Eye (tissue), 1 donor: ENCODE measurements around the gene HELQ.
"Not testable (repeated sequence)": the region's sequence is repeated elsewhere in the genome, so short reads cannot be mapped to it uniquely, and the experiment has no call there.

ENCODE experiments used
- DNase-seq: peaks from one replicate; pipeline ENCODE4 v3.0.0-alpha.2; 2015

HELQ gene

DNA sequence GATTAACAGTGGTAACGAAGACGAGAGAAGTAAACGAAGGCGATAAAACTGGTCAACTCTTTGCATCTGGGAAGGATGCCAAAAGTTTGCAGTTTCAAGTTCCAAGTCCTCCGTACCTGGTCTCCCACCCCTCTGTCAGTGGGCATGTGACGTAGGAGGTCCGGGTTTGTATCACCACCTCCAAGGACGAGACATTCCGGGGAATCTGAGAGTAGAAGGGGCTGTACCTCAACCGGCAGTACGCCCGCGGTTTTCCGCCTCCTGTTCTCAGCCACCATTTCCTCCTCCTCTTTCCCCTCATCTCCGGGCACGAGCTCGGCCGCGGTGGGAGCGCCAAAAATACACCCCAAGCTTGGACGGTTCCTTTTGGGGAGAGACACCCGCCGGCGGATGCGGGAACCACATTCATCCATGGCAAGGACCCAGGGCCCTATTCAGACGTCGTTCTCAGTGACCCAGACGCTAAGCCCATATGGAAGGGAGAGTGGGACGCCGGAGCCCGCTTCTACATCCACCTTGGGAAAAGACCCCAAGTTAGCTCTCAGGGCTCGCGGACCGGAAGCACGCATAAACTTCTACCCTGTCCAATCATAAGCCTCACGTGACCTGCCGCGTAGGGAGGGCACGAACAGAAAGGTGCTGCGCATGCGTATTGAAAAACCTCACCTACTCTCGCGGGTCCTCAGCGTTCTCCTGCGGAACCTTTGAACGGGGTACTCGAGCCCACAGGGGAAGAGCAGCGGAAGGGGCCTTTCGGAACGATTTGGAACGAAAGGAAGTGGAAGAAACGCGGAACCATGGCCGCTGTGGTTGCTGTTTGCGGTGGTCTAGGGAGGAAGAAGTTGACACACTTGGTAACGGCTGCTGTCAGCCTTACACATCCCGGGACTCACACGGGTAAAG is at the start of gene HELQ, which contains the start of gene MRPS18C:
TSS of gene HELQ (minus strand) at position 543 of the 903 bp plus-strand sequence. CDS start at position 413, 130 bp downstream.
TSS of gene MRPS18C (plus strand) at position 778 of the 903 bp plus-strand sequence. CDS start at position 798, 20 bp downstream.
- peak; percentile 99 for DNase-seq

DNA sequence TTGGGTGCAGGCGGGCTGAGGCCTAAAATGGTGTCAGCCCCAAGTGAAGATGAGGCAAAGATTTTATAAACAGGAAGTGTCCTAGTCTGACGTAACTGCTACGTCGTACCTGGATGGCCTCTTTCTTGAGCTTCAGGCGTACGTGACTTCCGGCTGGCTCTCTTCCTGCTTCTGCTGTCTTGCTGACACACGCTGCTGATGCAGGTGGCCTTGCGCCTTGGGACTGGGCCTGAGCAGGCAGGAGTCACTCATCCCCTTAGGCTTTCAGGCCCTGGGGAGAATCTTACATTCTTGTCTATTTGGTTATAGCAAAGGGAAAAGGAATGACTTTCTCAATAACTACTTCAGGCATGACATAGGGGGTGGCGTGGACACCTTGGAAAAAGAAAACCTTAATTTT is 49.4 kb upstream of the HELQ start:
- DNase-seq, result no peak

- no peak for DNase-seq
These were observed 48.9 kb upstream of the HELQ start for GRCh38 chr4:83504503-83504902.

- no peak for DNase-seq
These were observed 48.4 kb upstream of the HELQ start for GRCh38 chr4:83503974-83504373.

DNA sequence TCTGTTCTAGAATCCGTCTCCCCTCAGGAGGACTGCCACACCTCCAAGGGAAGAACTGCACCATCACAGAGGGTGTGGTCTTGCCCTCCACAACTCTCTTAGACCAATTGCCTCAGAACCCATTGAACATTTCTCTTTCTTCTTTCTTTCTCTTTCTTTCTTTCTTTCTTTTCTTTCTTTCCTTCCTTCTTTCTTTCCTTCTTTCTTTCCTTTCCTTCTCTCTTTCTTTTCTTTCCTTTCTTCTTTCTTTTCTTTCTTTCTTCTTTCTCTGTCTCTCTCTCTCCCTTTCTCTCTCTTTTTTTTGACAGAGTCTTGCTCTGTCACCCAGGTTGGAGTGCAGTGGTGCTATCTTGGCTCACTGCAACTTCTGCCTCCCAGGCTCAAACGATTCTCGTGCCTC is 46.0 kb upstream of the HELQ start:
- not testable (repeated sequence) for DNase-seq

DNA sequence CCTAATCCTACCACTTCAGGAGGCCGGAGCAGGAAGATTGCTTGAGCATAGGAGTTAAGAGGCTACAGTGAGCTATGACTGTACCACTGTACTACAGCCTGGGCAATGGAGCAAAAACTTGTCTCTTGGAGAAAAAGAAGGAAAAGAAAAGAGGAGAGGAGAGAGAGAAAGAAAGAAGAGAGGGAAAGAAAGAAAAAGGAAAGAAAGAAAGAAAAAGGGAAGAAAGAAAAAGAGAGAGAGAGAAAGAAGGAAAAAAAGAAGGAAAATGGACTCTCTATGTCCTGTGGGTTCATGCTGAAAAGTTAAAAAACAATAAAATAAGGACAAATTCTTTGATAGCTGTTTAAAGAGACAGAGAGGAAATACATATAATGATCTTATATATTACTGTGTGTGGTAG is 42.6 kb upstream of the HELQ start:
- no peak for DNase-seq

DNA sequence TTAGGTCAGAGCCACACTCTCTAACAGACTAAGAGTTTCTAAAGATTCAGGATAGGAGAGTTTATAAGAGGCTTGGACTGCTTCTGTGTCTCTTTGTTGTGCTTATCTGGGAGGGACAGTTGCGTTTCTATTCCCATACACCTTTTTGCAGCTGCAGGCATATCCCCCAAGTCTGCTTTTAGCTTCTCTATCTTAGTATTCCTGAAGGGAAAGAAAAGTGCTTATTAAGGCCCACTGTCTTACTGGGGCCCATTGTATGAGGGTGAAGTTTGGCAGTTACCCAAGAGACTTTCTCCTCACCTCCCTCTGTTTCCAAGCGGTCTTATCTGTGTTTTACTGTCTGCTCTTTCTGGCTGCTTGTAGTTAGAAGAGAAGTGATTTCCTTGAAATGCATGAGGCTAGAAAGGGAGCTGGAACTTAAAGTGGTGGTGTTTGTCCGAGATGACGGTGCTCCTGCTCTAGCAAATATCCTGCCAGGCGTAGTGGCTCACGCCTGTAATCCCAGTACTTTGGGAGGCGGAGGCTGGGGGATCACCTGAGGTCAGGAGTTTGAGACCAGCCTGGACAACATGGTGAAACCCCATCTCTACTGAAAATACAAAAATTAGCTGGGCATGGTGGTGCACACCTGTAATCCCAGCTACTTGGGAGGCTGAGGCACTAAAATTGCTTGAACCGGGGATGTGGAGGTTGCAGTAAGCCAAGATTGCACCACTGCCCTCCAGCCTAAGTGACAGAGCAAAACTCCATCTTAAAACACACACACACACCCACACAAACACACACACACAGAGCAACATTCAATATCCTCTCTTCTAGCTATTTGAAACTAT is 40.7 kb upstream of the HELQ start:
- not testable (repeated sequence) for DNase-seq

GRCh38 chr4:83490876-83491450 is 35.3 kb upstream of the HELQ start:
- peak; percentile 24 for DNase-seq

DNA sequence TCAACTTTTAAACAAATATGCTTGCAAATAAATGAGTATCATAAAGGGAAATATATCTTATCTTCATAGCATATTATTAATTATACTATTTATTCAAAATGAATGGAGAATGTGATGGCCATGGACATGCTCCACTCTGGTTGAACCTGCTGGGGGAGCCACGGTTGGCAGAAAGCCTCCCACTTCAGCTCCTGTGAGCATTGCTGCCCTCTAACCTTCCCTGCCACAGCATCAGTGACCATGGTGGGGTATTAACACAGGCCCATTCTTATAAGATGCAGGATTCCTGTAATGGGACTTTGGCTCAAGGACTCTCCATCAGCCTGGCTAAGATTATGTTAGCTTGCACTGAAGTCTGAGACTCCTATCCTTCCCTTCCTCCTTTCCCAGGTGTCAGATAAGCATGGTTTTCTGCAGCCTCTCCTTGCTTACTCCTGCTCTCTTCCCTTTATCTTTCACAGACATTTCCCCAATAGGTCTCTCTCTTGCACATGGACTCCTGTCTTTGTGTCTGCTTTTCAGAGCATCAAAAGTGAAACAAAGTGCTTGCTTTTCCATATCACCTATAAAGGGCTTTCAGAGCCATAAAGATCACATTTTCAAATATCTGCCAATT is 34.2 kb upstream of the HELQ start:
- DNase-seq, result no peak

DNA sequence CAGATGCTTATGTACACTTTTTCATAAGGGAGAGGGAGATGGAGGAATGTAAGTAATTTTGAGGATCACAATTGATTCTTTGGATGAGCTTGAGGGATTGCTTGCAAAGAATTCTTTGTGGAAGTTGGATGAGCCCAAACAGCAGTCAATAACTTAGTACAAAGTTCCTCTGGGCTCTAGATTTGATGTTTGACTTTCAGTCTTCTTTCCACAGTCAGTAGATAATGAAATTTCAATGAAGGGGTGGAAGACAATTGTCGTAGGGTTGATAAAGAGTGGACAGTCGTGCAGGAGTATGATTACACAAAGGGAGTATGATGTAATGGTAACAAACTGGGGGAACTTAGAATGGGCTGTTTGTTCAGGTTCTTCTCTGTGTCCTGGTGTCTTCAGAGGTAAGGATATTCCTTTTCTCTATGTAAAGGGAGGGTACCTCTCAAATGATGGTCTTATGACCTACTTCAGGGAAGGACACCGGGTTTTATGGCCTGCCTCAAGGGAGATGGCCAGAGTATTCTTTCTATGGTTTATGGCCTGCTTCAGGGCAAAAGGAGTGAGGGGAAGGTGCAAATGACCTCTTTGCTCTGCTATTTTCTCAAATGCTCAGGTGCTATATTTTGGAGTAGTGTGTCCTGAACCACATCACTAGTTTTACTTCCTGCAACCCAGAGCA is 31.0 kb upstream of the HELQ start:
- no peak for DNase-seq

- peak; percentile 98 for DNase-seq
These were observed 29.2 kb upstream of the HELQ start, which contains the start of gene ABRAXAS1 for GRCh38 chr4:83484500-83485461. ABRAXAS1 (minus strand) TSS chr4:83485100; CDS start chr4:83485072, 28 bp downstream.

DNA sequence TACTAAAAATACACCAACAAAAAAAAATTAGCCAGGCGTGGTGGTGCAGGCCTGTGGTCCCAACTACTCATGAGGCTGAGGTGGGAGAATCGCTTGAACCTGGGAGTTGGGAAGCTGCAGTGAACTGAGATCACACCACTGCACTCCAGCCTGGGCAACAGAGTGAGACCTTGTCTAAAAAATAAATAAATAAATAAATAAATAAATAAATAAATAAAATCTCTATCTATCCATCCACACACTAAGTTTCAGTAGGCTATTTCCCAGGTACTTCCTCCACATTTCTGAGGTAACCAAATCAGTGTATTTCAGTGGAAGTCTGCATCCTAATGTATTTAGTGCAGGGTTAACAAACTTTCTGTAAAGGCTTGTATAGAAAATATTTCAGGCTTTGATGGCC is 18.3 kb upstream of the HELQ start:
- no peak for DNase-seq

DNA sequence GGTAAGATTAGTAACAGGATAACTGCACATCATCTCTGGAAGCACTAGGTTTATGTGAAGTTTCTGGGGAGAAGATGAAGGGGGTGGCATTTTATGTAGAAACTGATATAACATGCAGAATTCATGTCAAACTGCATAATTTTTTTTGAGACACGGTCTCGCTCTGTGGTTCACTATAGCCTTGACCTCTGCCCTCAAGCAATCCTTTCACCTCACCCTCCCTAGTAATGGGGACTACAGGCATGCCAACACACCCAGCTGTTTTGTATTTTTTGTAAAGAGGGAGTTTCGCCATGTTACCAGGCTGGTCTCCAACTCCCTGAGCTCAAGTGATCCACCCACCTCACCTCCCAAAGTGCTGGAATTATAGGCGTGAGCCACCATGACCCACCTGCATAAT is 17.8 kb upstream of the HELQ start:
- DNase-seq, result no peak

DNA sequence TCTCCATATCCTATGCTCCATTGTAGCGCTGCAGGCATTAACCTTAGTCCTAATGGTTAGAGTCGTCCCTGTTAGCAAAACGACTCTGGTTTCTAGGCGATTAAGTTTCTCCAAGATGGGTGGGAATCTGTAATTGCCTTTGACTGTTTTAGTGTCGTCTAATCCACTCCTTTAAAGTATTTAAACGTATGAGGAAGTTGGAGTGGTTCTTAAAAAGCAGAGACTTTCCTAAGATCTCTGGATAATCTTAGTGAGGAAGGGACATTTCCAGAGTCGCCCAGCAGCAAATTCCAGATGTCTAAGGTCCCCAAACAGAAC is 520 bp upstream of the HELQ start:
- DNase-seq, result no peak

- peak; percentile 23 for DNase-seq
These were observed 937 bp downstream of the HELQ start for GRCh38 chr4:83454686-83455085.

- DNase-seq, result no peak
These were observed 6.6 kb downstream of the HELQ start for GRCh38 chr4:83449009-83449408.

GRCh38 chr4:83440899-83441298 is 14.7 kb downstream of the HELQ start:
- DNase-seq, result no peak

DNA sequence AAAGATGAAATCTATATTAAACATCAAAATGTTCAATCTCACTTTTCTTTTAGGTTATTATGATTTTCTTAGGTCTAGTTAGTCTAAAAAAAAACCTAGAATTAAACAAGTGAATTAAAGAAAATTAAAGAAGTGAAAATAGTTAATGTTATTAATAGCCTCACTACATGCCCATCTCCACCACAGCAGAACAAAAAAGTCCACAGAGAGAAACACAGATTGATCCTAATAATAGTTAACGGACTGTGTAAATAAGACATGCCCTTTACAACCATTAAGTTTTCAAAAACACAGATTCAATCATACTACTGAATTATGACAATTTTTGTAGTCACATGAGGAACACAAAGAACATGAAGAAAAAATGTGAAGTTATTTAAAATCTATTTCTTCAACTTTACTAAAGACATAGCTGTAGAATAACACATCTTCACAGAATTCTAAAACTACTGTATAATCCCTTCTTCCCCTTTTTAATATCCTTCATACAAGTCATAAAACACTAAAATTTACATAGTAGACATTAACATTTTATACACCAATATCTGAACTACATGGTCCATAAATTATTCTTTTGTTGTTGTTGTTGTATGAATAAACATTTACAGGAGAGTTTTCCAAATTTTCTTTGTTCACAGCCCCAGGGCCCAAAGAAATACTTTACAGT is 15.3 kb downstream of the HELQ start:
- no peak for DNase-seq

- no peak for DNase-seq
These were observed 16.9 kb downstream of the HELQ start for GRCh38 chr4:83438719-83439118.

DNA sequence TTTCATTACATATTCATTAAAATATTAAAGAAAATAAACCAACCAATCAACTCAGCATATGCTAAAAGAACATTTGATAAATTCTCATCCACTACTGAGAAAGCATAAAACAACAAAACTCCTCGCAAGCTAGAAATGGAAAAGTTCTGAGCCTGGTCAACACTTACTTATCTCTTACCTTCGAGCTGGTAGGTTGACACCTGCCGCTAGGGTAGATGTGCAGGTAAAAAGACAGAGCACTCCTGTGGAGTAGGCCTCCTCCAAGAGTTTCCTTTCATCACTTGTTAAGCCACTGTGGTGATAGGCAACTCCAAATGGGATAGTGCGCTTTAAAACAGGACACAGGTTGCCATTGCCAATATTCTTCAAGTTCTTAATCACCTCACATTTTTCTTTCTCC is 18.9 kb downstream of the HELQ start:
- no peak for DNase-seq

DNA sequence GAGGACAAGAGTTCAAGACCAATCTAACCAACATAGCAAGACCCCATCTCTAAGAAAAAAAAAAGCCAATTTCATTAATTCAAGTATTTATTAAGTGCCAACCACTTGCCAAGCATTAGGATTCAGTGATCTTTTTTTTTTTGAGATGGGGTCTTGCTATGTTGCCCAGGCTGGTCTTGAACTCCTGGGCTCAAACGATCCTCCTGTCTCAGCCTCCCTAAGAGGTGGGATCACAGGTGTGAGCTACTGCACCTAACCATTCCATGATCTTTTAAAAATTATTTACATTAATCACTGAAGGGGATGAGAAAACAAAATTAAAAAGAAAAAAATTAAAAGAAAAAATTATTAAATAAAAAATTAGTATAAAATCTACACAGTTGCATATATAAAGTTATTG is 24.4 kb downstream of the HELQ start:
- DNase-seq, result no peak
